K562 (cell line): ENCODE results near the gene NAA38. TPM values are rescaled to one million over a fixed set of nuclear protein-coding genes. Genes with fewer than 3 reads are reported as not detected.

Source experiments
- CBFB ChIP-seq: sonication (generic); formaldehyde crosslinking; IDR thresholded peaks from 2 replicates; pipeline ENCODE4 v1.4.0; 2020; ENCODE audit warnings: mild to moderate bottlenecking, missing genetic modification reagents
- CBX5 ChIP-seq: IDR thresholded peaks from 2 replicates; pipeline ENCODE4 v1.6.1; 2014; ENCODE audit warnings: low read depth, borderline replicate concordance
- CHAMP1 ChIP-seq: fragments of 450-650 bp; IDR thresholded peaks from 2 replicates; pipeline ENCODE4 v1.6.1; 2016; ENCODE audit warnings: mild to moderate bottlenecking
- EGR1 ChIP-seq: fragments of 450-650 bp; conservative IDR thresholded peaks from 2 replicates; pipeline ENCODE4 v1.6.1; 2017; ENCODE audit warnings: mild to moderate bottlenecking
- FIP1L1 ChIP-seq: fragments of 200-400 bp; formaldehyde crosslinking; IDR thresholded peaks from 2 replicates; pipeline ENCODE4 v1.6.1; 2018; ENCODE audit warnings: mild to moderate bottlenecking, low read depth, low read length; ENCODE audit not compliant: poor library complexity, severe bottlenecking
- KAT2B ChIP-seq: IDR thresholded peaks from one replicate; pipeline ENCODE4 v1.6.1; 2012; ENCODE audit warnings: low read depth, mild to moderate bottlenecking, control low read depth, inconsistent platforms, low read length, moderate library complexity
- NRF1 ChIP-seq, 2 experiments: fragments of 450-650 bp; IDR thresholded peaks in 1 of 2; conservative IDR thresholded peaks in 1 of 2; 2 replicates each; pipeline ENCODE4 v1.6.1; 2014; ENCODE audit warnings: mild to moderate bottlenecking in 2 of 2
- PREB ChIP-seq: sonication (generic); formaldehyde crosslinking; IDR thresholded peaks from 2 replicates; pipeline ENCODE4 v1.8.1; 2023; ENCODE audit warnings: mild to moderate bottlenecking, missing genetic modification reagents
- RBM25 ChIP-seq: fragments of 200-400 bp; formaldehyde crosslinking; IDR thresholded peaks from 2 replicates; pipeline ENCODE4 v1.6.1; 2018; ENCODE audit warnings: low read length, low read depth, moderate library complexity; ENCODE audit not compliant: severe bottlenecking
- ZNF316 ChIP-seq: fragments of 450-650 bp; IDR thresholded peaks from 2 replicates; pipeline ENCODE4 v1.6.1; 2016
- polyA plus RNA-seq, 8 experiments: library from polyadenylated mRNA; depleted of rRNA in 4 of 8; stranded (reverse) in 5 of 8; unstranded in 3 of 8; fragments of >200 nt; fragmentation: Nextera tagmentation in 2 of 8; fragmentation: Illumina TruSeq in 1 of 8; extraction: Ambion mirVana in 2 of 8; extraction: Trizol in 1 of 8; gene quantifications; 2 replicates each; pipeline versions ENCODE4 v1.2.1 to v1.2.3, GENCODE V29; 2011 to 2014; ENCODE audit warnings: inconsistent platforms in 1 of 8, missing spikeins in 1 of 8
- total RNA-seq, 7 experiments: library from RNA; depleted of rRNA in 6 of 7; stranded (reverse); fragments of >200 nt in 6 of 7; fragmentation: Illumina TruSeq in 2 of 7; extraction: Trizol in 2 of 7; gene quantifications; 2 replicates each; pipeline versions ENCODE4 v1.2.1 to v1.2.3, GENCODE V29; 2011 to 2021; ENCODE audit warnings: low replicate concordance in 1 of 7

Gene NAA38
- total and polyA plus RNA-seq, 9 of the 15 experiments (the other 6 are each of a cell fraction or from before 2014, with no cell fraction given) = 16.4 to 99.8 (median 57.3) TPM

- TF ChIP-seq CBX5 = no peak
- TF ChIP-seq EGR1 = peak; percentile 43
- no peak for TF ChIP-seq FIP1L1
- no peak for TF ChIP-seq KAT2B
- TF ChIP-seq CBFB (CRISPR knock-in tag) = peak; percentile 8; the same call in 1 of the 2 replicates
- no peak for TF ChIP-seq ZNF316
- no peak for TF ChIP-seq PREB (CRISPR knock-in tag)
- no peak for TF ChIP-seq RBM25
- TF ChIP-seq CHAMP1 = no peak
- TF ChIP-seq NRF1 (conservative IDR thresholded peaks at IDR 0.05 in 1 of 2, IDR thresholded peaks at IDR 0.05 in 1 of 2) = peak; percentile 79 to 81
Measured at GRCh38 chr17:7888184-7888920, 31.0 kb upstream of the NAA38 start, which contains the start of gene CHD3 (continued).
